Skeletal muscle satellite cell (primary cell): ENCODE data around the gene ROCK2.
"Not testable (repeated sequence)": the region's sequence is repeated elsewhere in the genome, so short reads cannot be mapped to it uniquely, and the experiment has no call there.

Source experiments
- H3K27me3 ChIP-seq: 2 replicates; pipeline ENCODE4 v1.7.0; 2013; ENCODE audit warnings: low read length; ENCODE audit not compliant: control insufficient read depth, insufficient read depth
- H3K36me3 ChIP-seq: 2 replicates; pipeline ENCODE4 v1.7.0; 2013; ENCODE audit warnings: mild to moderate bottlenecking, control low read depth, low read length; ENCODE audit not compliant: insufficient read depth
- H3K4me1 ChIP-seq: 2 replicates; pipeline ENCODE4 v1.7.0; 2013; ENCODE audit warnings: low read length; ENCODE audit not compliant: control insufficient read depth, insufficient read depth
- H3K4me2 ChIP-seq: 2 replicates; pipeline ENCODE4 v1.7.0; 2013; ENCODE audit warnings: mild to moderate bottlenecking, low read length
- H3K4me3 ChIP-seq: 2 replicates; pipeline ENCODE4 v1.7.0; 2013; ENCODE audit warnings: low read length
- H3K9ac ChIP-seq: 2 replicates; pipeline ENCODE4 v1.7.0; 2013; ENCODE audit warnings: mild to moderate bottlenecking, low read depth, low read length, moderate library complexity
- H3K9me3 ChIP-seq: replicated peaks from 2 replicates; pipeline ENCODE4 v1.7.0; 2013; ENCODE audit warnings: mild to moderate bottlenecking, control low read depth, low read length

ROCK2 gene

DNA sequence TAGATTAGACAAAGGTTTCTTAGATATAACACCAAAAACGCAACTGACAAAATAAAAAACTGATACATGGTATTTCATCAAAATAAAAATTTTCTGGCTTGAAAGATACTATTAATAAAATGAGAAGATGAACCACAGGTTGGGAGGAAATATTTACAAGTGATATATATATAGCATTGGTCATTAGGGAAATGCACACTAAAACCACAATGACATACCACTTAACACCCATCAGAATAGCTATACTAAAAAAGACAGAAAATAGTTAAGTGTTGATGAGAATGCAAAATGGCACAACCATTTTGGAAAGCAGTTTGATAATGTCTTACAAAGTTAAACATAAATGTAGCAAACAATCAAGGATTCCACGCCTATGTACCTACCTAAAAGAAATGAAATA is 105.3 kb downstream of the ROCK2 start:
- Histone ChIP-seq H3K4me3 (no peak overlapping the region), H3K9ac (no peak overlapping the region), H3K36me3 (peaks cover 2% of the 10 kb centered on the region), H3K4me2 (no peak overlapping the region), H3K27me3 (no peaks in the 10 kb centered on the region), H3K4me1 (no peaks in the 10 kb centered on the region), H3K9me3 (no peaks in the 10 kb centered on the region)

DNA sequence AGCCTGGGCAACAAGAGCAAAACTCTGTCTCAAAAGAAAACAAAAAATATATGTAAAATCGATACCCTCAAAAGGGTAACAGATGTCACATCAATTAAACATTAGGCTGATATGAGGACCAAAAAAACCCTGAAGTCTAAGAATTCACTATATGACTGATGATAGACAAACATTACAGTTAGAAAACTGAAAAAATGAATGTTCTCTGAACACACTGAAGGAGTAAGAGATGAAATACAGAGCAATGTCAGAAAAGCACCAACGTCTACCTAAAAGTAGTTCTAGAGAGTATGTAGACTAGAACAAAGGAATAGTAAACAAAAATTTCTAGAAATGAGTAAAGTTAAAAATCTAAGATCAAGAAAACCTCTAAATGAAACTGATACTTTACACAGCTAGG is 107.3 kb downstream of the ROCK2 start:
- Histone ChIP-seq H3K4me1 (no peaks in the 10 kb centered on the region), H3K4me2 (no peak overlapping the region), H3K9ac (no peak overlapping the region), H3K36me3 (peaks cover 2% of the 10 kb centered on the region), H3K4me3 (no peak overlapping the region), H3K27me3 (no peaks in the 10 kb centered on the region), H3K9me3 (no peaks in the 10 kb centered on the region)

DNA sequence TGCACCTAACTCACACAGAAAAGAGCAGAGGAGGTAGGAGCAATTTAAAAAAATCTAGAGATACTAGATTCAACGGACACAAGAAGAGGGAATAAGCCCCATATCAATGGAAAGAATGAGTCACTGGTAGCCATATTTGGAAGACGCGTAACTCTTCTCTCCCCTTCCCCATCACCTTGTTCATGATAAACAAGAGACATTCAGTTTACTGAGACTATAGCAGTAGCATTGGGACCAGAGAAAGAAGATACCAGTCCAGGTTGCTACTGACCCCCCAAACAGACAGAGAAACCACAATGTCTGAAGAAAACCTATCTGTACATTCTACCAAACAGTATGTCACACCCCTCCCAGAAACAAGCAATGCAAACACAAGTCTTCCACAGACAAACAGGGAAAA is 108.1 kb downstream of the ROCK2 start:
- no peak overlapping the region for H3K4me2 ChIP-seq
- no peak overlapping the region for H3K4me3 ChIP-seq
- peaks cover 2% of the 10 kb centered on the region for H3K36me3 ChIP-seq
- H3K27me3 ChIP-seq = no peaks in the 10 kb centered on the region
- H3K9ac ChIP-seq = no peak overlapping the region
- no peaks in the 10 kb centered on the region for H3K4me1 ChIP-seq
- H3K9me3 ChIP-seq = no peaks in the 10 kb centered on the region

DNA sequence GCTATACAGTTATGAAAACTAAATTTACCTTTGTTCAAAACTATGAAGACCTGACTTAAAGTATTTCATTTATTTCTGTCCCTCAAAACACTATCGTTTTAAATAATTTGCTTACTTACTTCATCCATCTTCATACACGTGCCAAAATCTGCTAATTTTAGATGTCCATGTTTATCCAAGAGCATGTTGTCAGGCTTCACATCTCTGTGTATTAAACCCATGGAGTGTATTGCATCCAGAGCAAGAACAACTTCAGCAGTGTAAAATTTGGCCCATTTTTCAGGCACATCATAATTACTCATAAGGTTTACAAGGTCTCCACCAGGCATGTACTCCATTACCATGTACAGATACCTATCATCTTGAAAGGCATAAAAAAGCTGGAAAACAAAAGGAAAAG is 108.9 kb downstream of the ROCK2 start:
- peaks cover 2% of the 10 kb centered on the region for H3K36me3 ChIP-seq
- no peak overlapping the region for H3K9ac ChIP-seq
- no peak overlapping the region for H3K4me2 ChIP-seq

DNA sequence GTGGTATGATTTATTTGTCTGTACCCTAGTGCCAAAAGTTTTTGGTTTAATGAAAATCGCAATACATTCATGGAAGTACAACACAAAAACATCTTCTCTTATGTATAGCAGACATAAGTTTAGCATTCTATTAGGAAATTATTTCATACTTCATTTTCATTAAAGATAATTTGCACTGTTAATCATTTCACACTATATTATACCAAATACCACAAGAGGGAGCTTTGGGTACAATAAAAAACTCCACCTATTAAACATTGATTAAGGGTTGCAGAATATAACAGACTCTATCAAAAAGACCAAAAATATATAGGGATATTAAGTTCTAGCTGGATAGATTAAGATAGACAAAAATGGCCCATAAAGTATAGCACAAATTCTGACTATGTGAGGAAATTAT is 110.1 kb downstream of the ROCK2 start:
- H3K4me1 ChIP-seq = no peaks in the 10 kb centered on the region
- H3K4me3 ChIP-seq = no peak overlapping the region
- no peaks in the 10 kb centered on the region for H3K27me3 ChIP-seq
- no peak overlapping the region for H3K9ac ChIP-seq
- H3K36me3 ChIP-seq = no peaks in the 10 kb centered on the region
- H3K9me3 ChIP-seq = no peaks in the 10 kb centered on the region
- H3K4me2 ChIP-seq = no peak overlapping the region

More for the DNA sequence above, 108.9 kb downstream of the ROCK2 start:
- H3K4me3 ChIP-seq = no peak overlapping the region
- no peaks in the 10 kb centered on the region for H3K9me3 ChIP-seq
- no peaks in the 10 kb centered on the region for H3K27me3 ChIP-seq
- H3K4me1 ChIP-seq = no peaks in the 10 kb centered on the region

DNA sequence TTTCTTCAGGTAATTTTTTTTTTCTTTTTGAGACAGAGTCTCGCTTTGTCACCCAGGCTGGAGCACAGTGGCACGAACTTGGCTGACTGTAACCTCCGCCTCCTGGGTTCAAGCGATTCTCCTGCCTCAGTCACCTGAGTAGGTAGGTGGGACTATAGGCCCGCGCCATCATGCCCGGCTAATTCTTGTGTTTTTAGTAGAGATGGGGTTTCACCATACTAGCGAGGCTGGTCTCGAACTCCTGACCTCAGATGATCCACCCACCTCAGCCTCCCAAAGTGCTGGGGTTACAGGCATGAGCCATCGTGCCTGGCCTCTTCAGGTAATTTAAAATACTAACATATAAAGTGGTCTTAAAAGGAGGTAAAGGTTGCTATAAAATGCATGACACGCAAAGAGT is 113.2 kb downstream of the ROCK2 start:
- H3K4me1 ChIP-seq, H3K4me2 ChIP-seq, H3K9ac ChIP-seq, H3K9me3 ChIP-seq, H3K36me3 ChIP-seq, H3K27me3 ChIP-seq, H3K4me3 ChIP-seq: not testable (repeated sequence)

DNA sequence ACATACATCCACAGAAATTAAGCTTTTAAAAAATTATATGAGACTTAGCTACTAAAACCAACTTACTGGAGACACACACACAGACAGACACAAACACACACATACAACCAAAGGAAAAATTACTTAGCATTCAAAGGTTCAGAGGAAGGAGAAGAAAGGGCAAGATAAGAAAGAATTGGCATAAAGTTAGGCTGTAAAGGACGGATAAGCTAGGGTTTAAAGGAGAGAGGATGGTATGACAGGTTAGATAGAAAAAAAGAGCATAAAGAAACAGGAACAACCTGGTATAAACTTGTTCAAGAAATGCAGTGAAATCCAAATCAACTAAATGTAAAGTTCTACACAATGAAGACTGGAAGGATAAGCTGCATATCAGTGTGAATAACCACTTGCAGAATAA is 115.7 kb downstream of the ROCK2 start:
- Histone ChIP-seq H3K9ac (no peak overlapping the region), H3K9me3 (no peaks in the 10 kb centered on the region), H3K27me3 (no peaks in the 10 kb centered on the region), H3K4me1 (no peaks in the 10 kb centered on the region), H3K36me3 (peaks cover 10% of the 10 kb centered on the region), H3K4me3 (no peak overlapping the region), H3K4me2 (no peak overlapping the region)

DNA sequence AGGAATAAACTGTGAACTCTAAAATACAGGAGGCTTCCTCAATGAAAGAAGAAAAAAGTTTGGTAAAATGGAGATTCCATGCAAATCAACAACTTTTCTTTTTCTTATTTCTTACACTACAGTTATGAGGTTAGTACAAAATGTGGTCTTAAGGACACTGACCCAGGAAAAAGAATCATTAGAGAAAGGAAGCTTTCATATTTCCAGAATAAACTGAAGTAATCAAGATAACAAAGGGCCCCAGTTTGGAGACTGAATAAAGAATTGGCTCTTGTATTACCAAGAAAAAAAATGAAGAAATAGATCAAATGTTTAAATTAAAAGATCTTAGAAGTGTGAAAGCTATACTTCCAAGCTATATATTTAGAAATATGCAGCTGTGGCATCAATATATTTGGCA is 116.8 kb downstream of the ROCK2 start:
- H3K36me3 ChIP-seq = peaks cover 17% of the 10 kb centered on the region
- no peak overlapping the region for H3K9ac ChIP-seq
- no peak overlapping the region for H3K4me2 ChIP-seq

DNA sequence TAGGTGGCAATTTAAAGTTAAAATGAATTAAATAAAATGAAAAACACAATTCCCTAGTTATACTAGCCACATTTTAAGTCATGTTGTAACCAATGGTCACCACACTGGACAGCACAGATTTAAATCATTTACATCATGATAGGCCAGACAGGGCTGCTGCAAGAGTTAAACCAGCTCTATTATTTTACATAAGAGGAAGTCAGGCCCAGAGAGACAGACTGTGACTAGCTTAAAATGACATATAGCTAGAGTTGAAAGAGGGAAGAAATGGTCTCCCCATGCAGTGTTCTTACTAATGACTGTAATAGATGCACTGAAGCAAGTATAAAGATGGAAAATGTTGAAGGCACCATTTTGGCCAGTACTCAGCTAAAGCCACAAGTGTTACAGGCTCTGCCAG is 119.5 kb downstream of the ROCK2 start:
- Histone ChIP-seq H3K9ac (no peak overlapping the region), H3K4me1 (no peaks in the 10 kb centered on the region), H3K27me3 (no peaks in the 10 kb centered on the region), H3K9me3 (no peaks in the 10 kb centered on the region), H3K4me3 (no peak overlapping the region), H3K4me2 (no peak overlapping the region), H3K36me3 (peaks cover 22% of the 10 kb centered on the region)

More for the DNA sequence above, 116.8 kb downstream of the ROCK2 start:
- no peak overlapping the region for H3K4me3 ChIP-seq
- H3K9me3 ChIP-seq = no peaks in the 10 kb centered on the region
- H3K27me3 ChIP-seq = no peaks in the 10 kb centered on the region
- no peaks in the 10 kb centered on the region for H3K4me1 ChIP-seq

DNA sequence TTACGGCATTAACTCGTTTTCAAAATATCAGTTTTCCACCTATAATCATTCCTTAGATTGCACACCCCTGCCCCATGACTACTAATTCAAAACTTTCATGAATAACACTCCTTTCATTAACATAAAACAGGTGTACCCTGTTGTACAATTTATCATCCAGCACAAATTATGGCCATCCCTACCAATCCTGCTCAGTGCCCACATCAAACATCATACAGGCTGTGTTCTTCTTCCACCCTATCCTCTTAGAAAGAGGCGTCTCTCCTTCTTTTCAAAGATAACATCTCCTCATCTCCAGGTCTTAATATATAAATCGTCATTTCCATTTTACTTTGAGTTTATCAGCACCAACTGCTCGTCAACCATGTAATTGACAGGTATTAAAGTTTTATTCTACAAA is 121.6 kb downstream of the ROCK2 start:
- Histone ChIP-seq H3K9ac (no peak overlapping the region), H3K4me3 (no peak overlapping the region), H3K36me3 (peaks cover 32% of the 10 kb centered on the region), H3K27me3 (no peaks in the 10 kb centered on the region), H3K9me3 (no peaks in the 10 kb centered on the region), H3K4me2 (no peak overlapping the region), H3K4me1 (no peaks in the 10 kb centered on the region)

DNA sequence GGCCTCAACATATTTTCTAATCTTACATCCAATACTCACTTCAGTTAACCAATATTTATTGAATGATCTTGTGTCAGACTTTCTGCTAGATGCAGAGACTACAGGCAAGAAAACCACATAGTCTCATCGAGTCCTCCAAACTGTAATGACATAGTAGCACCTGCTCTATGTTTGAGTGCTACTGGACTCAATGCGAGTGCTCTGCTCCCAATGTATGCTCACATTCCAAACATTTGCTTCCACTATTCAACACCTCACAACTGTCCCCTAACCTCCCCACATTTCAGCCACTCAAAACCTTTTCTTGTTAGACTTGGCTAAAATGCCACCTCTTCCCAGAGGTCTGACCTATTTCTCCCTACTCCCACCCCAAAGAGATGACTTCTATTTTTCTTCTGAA is 124.0 kb downstream of the ROCK2 start:
- Histone ChIP-seq H3K9ac (no peak overlapping the region), H3K4me2 (no peak overlapping the region), H3K4me1 (no peaks in the 10 kb centered on the region), H3K4me3 (no peak overlapping the region), H3K9me3 (no peaks in the 10 kb centered on the region), H3K36me3 (peaks cover 41% of the 10 kb centered on the region), H3K27me3 (no peaks in the 10 kb centered on the region)

DNA sequence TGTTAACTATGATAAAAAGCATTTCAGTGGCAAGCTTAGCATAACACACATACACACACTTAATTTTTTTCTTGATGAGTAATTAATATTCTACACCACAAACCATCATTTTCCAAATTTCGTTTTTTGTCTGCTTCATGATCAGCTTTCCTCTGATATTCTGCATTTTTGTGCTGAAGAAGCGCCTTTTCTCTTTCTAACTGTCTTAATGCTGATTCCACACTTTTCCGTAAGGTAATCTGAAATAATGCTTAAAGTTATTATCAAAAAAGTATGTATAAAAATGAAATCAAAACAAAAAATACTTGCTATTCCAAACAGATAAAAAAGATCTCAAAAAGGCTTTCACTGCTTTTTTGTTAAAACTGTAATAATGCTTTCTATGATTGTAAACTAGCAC is 129.0 kb downstream of the ROCK2 start:
- Histone ChIP-seq H3K4me2 (no peak overlapping the region), H3K4me1 (peaks cover 4% of the 10 kb centered on the region), H3K9ac (no peak overlapping the region), H3K4me3 (no peak overlapping the region), H3K36me3 (peaks cover 71% of the 10 kb centered on the region), H3K9me3 (no peaks in the 10 kb centered on the region), H3K27me3 (no peaks in the 10 kb centered on the region)
